ENCODE results near the gene CSNK1G2.

Gene CSNK1G2

DNA sequence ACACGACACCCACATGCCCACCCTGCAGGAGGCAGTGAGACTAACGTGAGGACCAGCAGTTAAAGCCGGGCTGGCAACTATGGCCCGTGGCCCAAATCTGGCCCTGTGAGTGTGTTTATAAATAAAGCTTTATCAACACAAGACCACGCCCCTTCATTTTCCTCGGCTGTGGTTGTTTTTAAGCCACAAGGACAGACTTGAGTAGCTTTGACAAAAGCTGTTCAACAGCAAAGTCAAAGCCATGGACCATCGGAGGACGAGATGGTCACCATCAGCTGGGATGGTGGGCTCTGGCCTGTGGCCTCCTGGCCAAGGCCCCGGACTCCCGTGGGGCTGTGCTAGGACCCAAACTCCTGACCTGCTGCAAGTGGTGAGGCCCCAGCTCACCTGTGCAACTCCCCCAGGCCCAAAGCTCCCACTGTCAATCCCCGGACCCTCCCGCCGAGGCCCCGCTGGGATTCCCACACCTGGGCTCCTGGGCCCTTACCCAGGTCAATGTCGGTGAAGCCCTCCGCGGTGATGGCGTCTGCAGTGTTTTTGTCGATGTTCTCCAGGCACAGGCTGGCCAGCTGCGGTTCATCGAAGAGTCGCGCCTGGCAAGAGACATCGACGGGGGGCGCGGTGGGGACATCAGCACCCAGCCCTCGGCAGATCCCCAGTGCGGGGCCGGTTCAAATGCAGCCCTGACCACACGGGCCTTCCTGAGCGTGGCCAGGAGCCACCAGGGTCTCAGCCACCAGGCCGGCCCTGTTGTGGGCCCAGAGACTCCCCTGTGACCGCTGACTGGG lies 49.5 kb downstream of the CSNK1G2 start:
- DNase-seq, result no peak

DNA sequence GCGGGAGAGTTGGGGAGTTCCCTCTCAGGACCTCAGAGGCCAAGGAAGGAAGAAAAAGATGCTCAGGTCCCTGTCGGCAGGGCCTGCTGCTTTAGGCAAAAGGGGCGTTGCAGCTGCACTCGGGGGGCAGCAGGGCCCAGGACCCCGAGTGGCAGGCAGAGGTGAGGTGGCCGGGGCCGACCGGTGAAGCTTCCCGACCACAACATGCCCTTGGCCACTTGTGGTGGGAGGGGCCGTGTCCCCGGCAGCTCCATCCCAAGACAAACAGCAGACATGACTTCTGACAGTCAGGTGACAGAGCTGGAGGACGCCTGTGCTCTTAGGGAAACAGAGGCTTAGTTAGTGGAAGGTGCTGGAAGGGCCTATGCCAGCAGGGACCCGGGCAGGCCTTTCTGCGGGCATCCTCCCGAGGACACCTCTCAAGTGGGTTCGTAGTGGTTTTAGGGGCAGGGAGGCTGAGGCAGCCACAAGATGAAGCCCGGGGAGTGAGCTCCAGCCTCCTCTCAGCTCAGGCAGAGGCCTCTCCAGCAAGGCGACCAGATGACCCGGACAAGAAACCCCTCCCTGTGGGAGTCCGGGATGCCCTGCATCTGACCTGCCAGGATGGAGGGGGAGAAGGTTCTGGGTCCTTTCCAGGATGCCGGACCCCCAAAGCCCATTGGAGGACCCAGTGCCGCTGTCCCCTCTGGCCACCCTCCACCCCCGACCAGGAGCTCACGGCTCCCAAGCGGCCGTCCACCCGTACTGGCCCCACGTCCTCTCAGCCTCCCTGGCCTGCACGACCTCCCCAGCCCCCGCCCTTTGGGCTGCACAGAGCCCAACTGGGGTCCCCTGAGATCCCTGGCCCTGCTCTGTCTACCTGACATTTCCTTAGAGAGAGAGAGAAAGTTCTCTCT lies 50.3 kb downstream of the CSNK1G2 start:
- no peak for DNase-seq

DNA sequence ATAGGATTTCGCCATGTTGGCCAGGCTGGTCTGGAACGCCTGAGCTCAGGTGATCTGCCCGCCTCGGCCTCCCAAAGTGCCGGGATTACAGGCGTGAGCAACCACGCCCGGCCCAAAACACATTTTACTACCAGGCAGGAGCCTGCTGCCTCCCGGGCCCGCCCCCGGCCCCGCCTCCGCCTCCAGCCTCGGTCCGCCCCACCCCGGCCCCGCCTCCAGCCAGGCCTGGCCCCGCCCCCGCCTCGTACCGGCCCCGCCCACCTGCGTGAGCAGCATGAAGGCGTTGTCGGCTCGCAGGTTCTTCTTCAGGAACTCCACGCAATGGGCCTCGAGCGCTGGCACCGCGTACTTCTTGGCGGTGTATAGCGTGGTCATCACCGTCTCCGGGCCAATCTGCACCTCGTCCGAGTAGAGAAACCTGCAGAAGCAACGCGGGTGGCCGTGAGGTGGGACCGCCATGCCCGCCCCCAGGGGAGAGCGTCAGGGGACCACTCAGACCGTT lies 51.8 kb downstream of the CSNK1G2 start:
- no peak for DNase-seq

DNA sequence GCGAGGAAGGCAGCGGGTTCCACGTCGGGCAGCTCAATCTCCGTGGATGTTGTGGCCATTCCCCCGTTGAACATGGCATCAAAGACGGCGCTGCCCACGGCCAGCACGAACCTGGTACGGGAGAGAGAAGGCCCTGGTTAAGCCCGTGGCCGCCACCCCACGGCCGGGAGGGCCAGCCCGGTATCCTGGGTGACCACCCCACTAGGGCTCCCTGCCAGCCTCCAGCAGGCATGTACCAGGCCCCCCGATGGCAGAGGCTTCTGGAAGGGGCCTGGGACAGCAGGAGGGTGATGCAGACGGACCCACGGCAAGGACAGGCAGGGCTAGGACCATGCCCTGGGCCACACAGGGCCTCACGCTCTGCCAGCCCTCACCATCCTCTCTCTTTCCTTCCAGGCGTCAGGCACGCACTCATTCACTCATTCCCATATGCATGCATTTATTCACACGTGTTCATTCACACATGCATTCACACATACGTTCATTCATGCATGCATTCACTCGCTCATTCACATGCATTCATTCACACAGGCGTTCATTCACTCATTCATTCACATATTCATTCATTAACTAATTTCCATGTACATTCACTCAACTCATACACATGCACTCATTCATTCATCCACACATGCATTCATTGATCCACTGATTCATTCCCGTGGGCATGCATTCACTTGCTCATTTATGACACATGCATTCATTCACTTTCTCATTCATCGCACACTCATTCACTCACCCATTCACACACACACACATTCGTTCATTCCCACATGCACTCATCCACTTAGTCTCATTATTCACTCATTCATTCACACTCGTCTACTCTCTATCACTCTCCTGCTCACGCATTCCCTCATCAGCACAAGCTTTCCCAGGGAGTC lies 56.6 kb downstream of the CSNK1G2 start:
- DNase-seq, result no peak

DNA sequence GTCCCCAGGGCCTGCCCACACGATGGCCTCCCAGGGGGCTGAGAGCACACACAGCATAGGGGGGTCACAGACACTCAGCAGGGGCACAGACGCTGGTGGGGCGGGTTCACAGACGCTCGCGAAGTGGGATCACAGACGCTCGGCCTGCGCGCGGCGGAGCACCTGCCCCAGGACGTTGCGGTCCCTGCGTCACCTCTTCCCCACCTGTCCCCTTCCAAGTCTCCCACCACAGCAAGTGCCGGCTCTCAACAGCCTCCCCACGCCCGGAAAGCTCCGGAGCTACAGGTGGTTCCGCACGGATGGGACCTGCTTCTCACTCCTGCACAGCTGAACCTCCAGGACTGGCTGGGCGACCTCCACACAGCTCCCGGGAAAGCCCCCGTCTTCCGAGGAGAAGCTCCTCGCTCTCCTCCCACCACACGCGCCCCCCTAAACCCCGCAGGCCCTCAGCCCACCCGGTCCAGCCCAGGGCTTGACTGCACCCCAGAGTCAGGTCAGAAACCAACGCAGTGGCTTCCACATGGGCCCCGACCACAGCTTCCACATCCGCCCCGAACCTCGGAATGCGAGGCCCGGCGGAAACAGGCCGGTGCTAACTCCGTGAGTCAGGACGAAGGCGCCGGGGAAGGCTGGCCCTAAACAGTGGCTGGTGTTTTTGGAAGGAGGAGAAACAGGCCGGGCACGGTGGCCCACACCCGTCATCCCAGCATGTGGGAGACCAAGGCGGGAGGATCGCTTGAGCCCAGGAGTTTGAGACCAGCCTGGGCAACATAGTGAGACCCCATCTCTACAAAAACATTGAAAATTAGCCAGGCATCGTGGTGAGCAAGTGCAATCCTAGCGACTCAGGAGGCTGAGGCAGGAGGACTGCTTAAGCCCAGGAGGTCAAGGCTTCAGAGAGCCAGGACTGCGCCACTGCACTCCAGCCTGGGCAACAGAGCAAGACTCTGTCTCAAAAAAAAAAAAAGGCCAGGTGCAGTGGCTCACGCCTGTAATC lies 58.0 kb downstream of the CSNK1G2 start:
- no peak for DNase-seq

DNA sequence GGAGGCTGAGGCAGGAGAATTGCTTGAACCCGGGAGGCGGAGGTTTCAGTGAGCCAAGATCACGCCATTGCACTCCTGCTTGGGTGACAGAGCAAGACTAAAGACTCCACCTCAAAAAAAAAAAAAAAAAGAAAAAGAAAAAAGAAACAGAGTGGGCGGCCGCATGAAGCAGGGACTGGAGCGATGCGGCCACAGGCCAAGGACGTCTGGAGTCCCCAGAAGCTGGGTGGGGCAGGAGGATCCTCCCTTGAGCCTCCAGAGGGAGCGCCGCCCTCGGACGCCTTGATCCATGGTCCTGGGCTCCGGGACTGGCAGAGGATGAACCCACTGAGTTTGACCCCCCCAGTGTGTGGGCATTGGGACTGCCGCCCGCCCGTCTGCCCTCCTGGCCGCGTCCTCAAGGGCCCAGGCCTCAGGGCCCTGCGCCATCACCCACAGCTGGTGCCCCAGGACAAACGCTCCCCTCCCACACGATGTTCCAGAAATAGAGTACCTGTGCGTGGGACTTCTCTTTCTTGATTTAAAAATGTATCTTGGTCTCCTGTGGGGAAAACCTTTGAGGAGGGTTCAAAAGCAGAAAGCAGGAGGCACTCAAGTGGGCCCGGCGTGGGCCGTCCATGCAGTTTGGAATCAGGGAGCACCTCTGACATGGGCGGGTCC lies 59.0 kb downstream of the CSNK1G2 start:
- DNase-seq, result no peak

DNA sequence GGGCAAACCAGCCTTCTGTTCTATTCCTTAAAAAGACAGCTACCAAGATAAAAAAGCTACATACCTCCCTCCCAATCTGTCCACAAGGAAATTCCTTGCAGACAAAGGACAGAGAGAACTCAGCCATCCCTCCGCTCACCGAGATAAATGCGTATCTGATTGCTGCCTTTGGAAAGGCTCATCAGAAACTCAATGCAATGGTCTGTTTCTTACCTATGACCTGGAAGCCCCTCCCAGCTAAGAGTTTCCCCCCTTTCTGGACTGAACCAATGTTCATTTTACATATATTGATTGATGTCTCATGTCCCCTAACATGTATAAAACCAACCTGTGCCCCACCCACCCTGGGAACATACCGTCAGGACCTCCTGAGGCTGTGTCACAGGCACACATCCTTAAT lies 62.9 kb downstream of the CSNK1G2 start:
- no peak for DNase-seq

DNA sequence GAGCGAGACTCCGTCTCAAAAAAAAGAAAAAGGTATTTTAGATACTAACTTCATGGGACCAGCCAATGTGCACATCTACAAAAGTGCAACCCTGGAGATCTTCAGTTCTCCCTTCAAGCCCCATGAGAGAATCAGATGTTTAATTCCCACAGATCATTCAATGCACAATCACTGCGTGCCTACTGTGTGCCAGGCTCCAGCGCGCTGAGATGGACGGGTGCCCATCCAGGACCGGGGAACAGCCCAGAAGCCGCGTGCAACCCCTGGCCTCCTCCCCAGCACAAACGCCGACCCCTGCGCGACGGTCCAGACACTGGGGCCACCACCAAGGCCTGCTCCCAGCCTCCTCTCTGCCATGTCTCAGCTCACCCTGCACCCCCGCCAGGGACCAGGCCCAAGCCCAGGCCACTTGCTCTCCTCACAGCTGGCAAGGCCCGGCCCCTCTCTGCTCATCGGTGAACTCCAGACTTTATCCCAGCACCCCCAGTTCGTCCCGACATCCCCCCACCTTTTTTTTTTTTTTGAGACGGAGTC lies 69.2 kb downstream of the CSNK1G2 start:
- no peak for DNase-seq

DNA sequence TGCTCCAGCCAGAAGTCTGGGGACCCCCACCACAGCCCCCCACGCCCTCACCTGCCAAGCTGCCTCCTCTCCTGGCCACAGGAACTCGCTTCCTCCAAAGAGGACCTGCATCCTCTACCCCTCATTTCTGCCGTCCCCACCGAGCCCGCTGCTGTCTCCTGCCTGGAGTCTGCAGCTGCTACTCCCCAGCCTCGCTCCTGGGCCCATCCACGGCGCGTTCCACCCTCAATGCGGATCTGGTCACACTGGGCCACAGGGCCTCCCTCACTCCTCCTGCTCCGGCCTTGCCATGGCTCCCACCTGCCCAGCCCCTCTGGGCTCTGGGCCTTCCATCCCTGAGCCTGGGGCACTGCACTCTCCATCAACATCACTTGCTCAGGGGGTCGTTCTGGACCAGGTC lies 70.2 kb downstream of the CSNK1G2 start:
- DNase-seq, result no peak

DNA sequence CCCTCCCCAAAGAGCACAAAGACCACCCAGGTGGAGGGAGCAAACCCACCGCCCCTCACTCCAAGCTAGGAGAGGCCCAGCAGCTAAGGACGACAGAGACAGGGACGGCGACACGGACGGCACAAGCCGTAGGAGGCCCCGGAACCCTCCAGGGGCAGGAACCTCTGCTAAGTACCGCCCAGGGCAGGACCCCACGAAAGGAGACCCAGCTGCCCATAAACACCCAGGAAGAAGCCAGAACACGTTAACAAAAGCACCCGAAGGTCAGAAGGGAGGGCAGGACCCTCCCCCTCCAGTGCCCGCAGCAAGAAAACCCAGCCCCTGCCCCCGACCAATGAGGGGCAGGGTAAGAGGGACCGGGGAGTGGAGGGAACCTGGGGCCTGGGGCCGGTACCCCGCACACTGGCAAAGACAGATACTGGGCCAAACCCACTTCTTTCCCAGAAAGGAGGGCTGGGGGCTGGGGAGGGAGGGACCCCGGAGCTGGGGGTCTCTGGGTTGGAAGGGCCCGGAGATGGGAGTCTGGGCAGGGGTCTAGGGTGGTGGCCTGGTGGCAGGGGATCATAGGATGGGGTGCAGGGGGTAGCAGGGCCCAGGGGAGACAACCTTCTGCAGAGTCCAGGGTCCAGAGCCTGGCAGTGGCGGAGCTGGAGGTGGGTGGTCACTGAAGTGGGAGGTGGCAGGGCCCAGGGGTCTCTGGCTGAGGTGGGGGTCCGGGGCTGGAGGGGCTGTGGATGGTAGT lies 72.1 kb downstream of the CSNK1G2 start:
- no peak for DNase-seq

DNA sequence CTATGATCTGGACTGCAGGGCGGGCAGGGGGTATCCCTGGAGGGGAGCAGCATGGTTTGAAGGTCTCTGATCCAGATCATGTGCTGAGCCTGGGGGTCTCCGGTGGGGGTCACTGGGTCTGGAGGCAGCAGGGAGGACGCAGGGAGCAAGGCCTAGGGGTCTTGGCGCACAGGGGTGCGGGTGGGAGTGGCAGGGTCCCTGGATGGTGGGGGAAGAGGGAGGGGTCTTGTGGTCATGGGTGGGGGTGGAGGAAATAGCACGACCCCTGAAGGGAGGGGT lies 72.7 kb downstream of the CSNK1G2 start:
- no peak for DNase-seq

DNA sequence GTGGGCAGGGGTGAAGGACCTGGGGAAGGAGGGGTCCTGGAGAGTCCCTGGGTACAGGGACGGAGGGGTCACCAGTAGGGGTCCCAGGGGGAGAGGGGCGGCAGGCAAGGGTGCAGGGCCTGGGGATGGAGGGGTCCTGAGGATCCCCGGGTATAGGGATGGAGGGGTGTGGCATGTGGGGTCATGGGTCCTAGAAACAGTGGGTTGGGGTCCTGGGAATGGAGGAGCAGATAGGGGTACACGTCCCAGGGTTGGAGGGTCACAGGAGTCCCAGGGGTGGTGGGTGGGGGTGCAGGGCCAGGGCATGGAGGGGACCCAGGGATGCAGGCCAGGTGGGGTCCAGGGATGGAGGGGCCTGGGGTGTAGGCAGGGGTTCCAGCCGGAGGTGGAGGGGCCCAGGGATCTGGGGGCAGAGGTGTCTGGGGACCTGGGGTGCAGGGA lies 73.2 kb downstream of the CSNK1G2 start:
- no peak for DNase-seq

DNA sequence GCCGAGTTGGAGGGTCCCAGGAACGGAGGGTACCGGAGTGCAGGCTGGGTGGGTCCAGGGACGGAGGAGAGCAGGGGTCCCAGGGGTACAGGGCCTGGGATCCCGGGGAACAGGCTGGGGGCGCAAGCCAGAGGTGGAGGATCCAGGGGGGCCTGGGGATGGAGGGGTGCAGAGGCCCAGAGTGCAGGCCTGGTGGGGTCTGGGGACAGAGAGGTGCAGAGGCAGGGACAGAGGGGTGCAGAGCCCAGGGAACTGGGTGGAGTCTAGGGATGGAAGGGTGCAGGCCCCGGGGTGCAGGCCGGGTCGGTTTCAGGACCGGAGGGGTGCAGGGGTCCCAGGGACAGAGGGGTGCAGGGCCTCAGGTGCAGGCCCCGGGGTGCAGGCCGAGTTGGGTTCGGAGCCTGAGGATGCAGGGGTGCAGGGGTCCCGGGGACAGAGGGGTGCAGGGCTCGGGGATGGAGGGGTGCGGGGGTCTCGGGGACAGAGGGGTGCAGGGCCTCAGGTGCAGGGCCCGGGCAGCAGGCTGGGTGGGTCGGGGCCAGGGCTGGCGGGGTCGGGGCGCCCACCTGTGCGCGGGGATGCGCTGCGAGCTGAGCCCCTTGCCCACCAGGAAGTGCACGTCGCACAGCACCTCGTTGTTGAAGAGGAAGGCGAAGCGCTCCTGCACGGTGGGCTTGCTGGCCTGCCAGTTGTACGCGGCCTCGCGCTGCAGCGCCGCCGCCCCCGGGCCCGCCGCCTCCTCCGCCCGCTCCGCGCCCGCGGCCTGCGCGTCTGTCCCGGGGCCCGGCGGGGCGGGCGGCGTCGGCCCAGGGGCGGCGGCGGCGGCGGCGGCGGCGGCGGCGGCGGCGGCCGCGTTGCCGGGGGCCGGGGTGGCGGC lies 74.0 kb downstream of the CSNK1G2 start:
- peak; percentile 56 for DNase-seq

DNA sequence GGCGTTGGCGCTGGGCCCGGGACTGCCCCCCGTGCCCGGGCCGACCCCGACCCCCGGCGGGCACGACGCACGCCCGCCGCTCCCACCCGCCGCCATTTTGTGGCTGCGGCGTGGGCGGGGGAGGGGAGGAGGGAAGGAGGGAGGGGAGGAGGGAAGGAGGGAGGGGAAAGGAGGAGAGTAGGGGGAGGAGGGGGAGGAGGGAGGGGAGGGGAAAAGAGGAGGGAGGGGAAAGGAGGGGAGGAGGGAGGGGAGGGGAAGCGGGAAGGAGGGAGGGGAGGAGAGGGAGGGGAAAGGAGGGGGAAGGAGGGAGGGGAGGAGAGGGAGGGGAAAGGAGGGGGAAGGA lies 74.6 kb downstream of the CSNK1G2 start, which contains the start of gene BTBD2:
Gene BTBD2 (minus strand): TSS at position 107 of the 343 bp plus-strand sequence. CDS start 11 bp downstream, at position 96.
- DNase-seq, result peak; percentile 57

DNA sequence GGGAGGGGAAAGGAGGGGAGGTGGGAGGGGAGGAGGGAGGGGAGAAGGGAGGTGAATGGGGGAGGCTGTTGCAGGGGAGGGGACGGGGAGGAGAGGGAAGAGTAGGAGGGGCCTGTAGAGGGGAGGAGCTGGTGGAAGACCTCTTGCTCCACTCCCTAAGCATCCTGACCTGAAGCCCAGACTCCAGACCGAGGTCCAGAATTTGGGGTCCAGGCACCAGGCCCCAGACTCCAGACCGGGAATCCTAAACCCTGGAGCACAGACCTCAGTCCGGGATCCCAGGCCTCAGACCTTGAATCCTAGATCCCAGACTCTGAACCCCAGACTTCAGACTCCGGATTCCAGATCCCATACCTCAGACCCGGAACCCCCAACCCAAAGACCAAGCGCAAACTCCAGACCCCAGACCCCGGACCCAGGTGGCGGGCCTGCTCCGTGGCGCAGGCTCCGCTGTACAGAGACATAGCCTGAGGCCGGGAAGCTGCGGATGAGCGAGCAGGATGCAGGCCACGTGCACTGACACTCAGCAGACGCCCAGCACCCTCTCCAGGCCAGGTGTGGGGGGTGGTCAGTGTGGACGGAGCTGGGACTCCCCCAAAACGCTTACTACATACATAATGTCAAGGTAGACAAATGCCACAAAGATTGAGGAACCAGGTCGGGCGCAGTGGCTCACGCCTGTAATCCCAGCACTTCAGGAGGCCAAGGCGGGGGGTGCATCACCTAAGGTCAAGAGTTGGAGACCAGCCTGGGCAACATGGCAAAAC lies 75.3 kb downstream of the CSNK1G2 start:
- DNase-seq, result no peak

DNA sequence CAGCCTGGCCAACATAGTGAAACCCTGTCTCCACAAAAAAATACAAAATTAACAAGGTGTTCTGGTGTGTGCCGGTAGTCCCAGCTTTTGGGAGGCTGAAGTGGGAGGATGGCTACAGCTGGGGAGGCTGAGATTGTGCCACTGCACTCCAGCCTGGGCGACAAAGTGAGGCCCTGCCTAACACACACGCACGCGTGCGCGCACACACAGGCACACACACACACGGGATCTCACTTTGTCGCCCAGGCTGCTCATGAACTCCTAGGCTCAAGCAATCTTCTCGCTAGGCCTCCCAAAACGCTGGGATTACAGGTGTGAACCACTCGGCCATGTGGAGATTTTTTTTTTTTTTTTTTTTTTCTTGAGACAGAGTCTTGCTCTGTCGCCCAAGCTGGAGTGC lies 77.8 kb downstream of the CSNK1G2 start:
- no peak for DNase-seq

DNA sequence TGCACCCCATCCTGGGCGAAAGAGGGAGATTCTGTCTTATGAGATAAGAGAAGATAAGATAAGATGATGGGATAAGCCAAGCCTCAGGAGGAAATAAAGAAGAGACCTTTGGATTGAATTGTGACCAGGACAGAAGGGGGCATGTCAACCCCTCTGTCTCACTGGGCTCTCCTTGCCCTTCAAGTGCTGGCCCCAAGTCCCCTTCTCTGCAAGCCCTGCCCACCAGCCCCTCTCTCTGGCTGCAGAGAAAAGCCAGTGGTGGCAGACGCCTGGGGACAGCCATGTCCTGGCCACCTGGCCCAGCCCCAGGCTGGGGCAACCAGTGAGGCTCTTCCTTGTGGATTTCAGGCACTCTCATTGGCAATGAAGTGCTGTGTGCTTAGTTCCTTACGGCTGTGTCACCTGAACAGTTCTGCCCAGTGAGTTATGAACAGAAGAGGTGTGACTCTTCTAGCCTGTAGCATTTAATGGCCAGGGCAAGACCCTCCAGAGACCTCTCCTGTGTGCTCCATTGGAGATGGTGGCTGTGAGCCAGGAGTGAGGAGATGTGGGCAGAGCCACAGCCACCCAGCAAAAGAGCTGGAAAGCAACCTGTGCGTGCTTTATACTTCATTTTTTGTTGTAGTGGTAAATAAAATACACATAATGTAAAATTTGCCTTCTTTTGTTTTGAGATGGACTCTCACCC lies 80.6 kb downstream of the CSNK1G2 start:
- no peak for DNase-seq

DNA sequence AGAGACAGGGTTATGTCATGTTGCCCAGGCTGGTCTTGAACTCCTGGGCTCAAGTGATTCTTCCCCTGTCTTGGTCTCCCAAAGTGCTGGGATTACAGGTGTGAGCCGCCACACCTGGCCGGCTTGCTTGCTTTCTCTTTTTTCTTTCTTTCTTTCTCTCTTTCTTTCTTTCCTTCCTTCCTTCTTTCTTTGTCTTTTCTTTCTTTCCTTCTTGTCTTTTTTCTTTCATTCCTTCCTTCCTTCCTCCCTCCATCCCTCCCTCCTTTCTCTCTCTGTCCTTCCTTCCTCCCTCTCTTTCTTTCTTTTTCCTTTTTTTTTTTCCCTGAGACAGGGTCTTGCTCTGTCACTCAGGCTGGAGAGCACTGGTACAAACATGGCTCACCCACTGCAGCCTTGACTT lies 81.3 kb downstream of the CSNK1G2 start:
- DNase-seq, result no peak

Measured in activated T-cell treated with anti-CD3 and anti-CD28 coated beads, Interleukin-2, amount 50 U/mL, for 1 hour (primary cell).